ENCODE measurements around the gene PIK3R5.

The PIK3R5 gene

DNA sequence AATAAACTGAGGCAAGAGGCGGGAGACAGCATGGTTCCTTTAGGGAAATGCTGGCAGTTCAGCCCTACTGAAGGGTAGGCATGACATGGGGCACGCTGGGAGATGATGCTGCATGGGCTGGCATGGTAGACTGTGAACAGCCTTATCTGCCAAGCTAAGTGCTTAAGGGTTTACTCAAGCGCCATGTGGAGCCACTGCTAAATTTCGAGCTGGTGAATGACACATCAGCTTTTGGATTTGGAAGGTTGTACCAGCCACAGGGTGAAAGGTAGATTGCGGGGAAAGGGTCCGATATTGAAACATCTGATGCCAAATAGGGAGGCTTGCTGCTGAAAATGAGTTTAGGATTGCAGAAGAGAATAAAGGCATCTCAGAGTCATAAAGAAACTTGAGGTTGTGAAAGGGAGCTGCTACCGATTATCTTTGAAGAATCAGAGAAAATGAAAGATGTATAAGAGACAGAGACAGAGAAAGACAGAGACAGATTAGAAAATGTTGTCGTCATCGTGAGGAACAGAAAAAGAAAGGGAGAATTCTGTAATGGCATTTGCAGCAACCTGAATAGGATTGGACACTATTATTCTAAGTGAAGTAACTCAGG is 16.3 kb downstream of the PIK3R5 start:
- no peak for DNase-seq

- no peak for DNase-seq
These were observed 17.0 kb downstream of the PIK3R5 start for GRCh38 chr17:8948462-8948861.

GRCh38 chr17:8947201-8947600 is 18.3 kb downstream of the PIK3R5 start:
- no peak for DNase-seq

DNA sequence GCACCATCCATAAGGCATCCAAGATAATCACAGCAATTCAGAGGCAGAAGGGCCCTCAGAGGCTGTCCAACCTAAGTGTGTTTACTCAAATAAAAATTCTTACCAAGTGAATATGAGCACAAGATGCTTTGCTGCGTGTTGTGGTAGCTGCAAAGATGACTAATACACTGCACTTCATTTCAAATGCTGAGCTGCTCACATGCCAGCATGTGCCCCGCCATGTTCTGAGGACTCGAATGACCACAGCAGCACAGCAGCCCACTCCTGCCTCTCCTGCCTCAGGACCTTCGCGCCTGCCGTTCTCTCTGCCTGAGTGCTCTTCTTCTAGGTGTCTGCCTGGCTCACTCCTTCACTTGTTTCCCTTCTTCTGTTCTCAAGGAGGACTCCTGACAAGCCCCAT is 19.0 kb downstream of the PIK3R5 start:
- DNase-seq: no peak

DNA sequence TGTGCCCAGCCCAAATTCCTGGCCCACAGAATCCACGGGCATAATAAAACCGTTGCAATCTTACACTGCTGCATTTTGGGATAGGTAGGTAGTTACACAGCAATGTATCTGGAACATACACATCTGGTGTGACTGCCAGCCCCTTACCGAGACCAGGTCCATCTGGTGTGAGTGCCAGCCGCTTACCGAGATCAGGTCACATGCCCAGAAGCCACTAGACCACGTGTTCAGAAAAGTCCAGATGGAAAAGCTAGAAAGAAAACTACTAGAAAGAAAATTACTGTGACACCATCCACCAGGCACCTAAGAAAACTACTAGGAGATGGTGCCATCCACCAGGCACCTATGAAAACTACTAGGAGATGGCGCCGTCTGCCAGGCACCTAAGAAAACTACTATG is 19.4 kb downstream of the PIK3R5 start:
- no peak for DNase-seq

GRCh38 chr17:8944748-8945147 is 20.8 kb downstream of the PIK3R5 start:
- DNase-seq: no peak

- DNase-seq: no peak
These were observed 21.4 kb downstream of the PIK3R5 start for GRCh38 chr17:8944083-8944482.

- no peak for DNase-seq
These were observed 23.4 kb downstream of the PIK3R5 start for GRCh38 chr17:8941980-8942622.

DNA sequence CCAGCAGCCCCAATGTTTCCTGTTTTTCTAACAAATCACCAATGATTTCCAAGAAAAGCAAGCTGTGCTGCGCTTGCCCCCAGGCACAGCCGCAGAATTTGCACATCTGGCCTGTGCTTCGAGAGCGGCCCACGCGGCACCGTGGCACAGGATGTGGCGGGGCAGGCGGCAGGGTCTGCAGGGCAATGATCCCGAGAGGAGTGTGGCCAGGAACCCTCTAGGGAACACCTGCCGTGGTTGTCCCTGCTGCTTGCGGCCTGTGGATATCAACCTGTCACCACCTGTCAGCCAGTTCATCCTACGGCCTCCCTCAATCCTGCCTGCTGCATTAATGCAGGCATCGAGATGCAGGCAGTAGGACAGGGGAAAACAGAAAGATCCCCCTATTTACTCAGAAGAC is 24.0 kb downstream of the PIK3R5 start:
- DNase-seq: no peak

GRCh38 chr17:8940866-8941471 is 24.5 kb downstream of the PIK3R5 start:
- DNase-seq: no peak

GRCh38 chr17:8939496-8940334 is 25.8 kb downstream of the PIK3R5 start:
- DNase-seq: no peak

GRCh38 chr17:8938933-8939332 is 26.6 kb downstream of the PIK3R5 start:
- DNase-seq: no peak

GRCh38 chr17:8935191-8935590 is 30.3 kb downstream of the PIK3R5 start:
- no peak for DNase-seq

GRCh38 chr17:8934346-8934745 is 31.2 kb downstream of the PIK3R5 start:
- DNase-seq: no peak

DNA sequence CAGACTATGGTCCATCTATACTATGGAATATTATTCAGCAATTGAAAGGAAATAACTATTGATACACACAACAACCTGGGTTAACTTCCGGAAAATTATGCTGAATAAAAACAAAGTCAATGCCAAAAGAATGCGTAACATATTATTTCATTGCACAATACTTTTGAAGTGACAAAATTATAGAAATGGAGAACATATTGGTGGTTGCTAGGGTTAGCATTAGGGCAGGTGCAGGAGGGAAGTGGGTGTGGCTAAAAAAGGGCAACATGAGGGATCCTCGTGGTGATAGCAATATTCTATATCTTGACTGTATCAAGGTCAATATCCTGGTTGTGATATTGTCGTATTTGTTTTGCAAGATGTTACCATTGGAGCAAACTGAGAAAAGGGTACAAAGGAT is 34.9 kb downstream of the PIK3R5 start:
- no peak for DNase-seq

DNA sequence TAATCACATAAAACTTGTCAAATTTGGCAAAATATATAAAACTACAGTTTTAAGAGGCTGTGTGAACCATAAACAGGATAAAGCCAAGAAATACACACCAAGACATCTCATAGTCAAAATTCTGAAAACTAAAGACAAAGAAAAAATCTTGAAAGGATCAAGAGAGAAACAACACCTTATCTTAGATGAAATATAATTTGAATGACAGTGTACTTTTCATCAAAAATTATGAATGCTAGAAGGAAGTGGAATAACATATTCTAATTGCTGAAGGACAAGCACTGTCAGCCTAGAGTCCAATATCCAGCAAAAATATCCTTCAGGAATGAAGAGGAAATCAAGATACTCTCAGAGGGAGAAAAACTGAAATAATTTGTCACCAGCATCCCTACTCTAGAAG is 37.2 kb downstream of the PIK3R5 start:
- no peak for DNase-seq

DNA sequence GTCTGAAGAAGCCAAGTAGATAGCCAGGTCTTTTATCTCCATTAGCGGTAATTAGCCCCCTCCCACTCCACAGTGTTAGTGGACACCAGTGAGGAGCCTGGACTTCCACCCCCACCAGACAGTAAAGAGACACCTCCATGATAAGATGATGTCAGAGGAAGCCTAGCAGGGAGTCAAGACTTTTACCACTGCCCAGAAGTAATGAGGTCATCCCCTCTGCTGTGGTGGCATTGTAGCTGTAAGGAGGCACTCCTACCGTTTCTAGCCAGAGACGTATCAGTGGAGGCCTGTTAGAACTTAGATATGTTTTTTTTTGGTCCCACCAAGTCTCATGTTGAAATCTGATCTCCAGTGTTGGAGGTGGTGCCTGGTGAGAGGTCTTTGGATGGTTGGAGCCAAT is 38.1 kb downstream of the PIK3R5 start:
- DNase-seq: no peak

DNA sequence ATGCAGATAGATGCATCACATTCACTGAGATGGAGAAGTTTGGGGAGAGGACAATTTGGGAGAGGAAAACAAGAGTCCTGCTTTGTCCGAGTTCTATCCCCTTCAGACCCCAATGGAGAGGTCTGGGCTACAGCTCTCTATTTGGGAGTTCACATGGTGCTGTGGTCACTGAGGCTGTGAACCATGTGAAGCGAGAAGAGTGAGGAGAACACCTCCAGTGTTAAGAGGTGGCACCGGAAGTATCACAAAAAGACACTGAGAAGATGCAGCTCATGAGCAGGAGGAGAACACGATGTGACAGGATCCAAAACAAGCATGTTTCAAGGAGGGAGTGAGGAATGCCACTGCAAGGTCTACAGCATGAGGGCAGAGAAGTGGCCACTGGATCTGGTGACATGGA is 39.7 kb downstream of the PIK3R5 start:
- DNase-seq: no peak

DNA sequence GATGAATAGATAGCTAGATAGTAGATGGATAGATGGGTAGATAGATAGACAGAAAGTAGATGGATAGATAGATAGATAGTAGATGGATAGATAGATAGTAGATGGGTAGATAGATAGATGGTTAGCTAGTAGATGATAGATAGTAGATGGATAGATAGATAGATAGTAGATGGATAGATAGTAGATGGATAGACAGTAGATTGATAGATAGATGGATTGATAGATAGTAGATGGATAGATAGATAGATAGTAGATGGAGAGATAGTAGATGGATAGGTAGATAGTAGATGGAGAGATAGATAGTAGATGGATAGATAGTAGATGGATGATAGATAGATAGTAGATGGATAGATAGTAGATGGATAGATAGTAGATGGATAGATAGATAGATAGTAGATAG is 40.4 kb downstream of the PIK3R5 start:
- no peak for DNase-seq

DNA sequence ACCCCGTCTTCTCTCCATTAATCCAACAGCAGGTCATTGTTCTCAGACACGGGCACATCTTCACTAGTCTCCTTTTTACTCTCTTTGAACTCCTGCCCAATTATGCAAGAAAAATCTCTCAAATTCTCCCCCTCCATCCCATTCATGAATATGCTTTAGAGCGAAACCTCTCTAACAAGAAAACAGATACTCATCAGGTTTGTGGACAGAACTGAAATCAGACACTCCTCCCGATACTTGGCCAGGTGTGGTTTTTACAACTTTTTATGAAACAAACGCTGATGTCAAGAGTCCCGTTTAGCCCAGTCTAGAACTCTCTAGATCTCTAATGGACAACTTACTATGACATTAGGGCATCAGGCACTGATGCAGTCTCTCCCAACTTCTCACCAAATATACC is 40.9 kb downstream of the PIK3R5 start:
- no peak for DNase-seq

GRCh38 chr17:8923762-8924161 is 41.7 kb downstream of the PIK3R5 start:
- DNase-seq: no peak

DNA sequence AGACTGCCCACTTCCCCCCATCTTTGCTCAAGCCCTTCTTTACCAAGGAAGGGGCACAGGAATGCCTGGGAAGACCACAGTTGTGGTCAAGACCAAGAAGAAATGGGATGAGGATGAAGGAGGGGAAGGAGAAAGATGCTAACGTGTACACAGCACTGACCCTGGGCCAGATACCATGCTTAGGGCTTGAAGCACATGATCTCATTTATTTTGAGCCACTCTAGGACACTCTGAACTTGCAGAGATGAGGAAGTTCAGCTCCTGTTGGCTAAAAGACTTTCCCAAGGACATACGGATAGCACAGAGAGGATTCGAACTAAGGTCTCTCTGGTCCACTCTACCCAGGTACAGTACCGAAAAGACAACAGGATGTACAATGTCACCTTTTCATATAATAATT is 42.6 kb downstream of the PIK3R5 start:
- DNase-seq: no peak

- no peak for DNase-seq
These were observed 43.1 kb downstream of the PIK3R5 start for GRCh38 chr17:8922451-8922850.

DNA sequence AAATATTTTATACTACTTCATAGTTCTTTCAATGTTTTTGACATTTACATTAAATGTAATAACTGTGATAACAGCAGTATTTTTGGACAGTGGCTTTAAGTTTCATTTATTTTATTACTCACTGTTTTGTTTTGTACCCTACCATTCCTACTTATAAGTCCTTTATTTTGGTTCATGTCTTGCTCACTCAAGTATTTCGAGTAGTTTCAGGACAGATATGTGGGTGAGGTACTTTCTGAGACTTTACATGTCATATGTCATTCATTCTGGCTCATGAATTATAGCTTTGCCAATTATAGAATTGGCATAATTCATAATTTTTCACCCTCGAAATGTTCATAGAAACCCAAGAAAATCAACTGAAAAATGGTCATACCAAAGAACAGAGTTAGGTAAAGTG is 44.4 kb downstream of the PIK3R5 start:
- DNase-seq: no peak
